CD14-positive monocyte (primary cell): ENCODE measurements around the gene FAM24B. TPM values are rescaled to one million over a fixed set of nuclear protein-coding genes. Genes with fewer than 3 reads are reported as not detected.
"Not testable (repeated sequence)": the region's sequence is repeated elsewhere in the genome, so short reads cannot be mapped to it uniquely, and the experiment has no call there.

Experiments used
- DNase-seq, 3 donors: peaks; one replicate each; pipeline ENCODE4 v3.0.0-alpha.2; 2011 to 2022
- H2AFZ ChIP-seq: 2 replicates; pipeline ENCODE4 v1.6.0; 2012; ENCODE audit warnings: mild to moderate bottlenecking, low read depth, low read length, inconsistent platforms; ENCODE audit not compliant: insufficient read depth, poor library complexity, severe bottlenecking
- H3K27ac ChIP-seq, 2 donors: 1 replicate in 1 of 2; 2 replicates in 1 of 2; pipeline ENCODE4 v1.5.1; 2012 to 2013; ENCODE audit warnings: low read length in 2 of 2, control low read depth in 1 of 2, inconsistent platforms in 1 of 2, low read depth in 1 of 2, mild to moderate bottlenecking in 1 of 2
- H3K27me3 ChIP-seq, 2 donors: one replicate each; pipeline versions ENCODE4 v1.6.0 to v1.6.1; 2011 to 2013; ENCODE audit warnings: low read length in 2 of 2; ENCODE audit not compliant: control insufficient read depth in 2 of 2, insufficient read depth in 2 of 2
- H3K36me3 ChIP-seq, 2 donors: replicated peaks in 1 of 2; 1 replicate in 1 of 2; 2 replicates in 1 of 2; pipeline versions ENCODE4 v1.5.1 to v1.6.1; 2012 to 2013; ENCODE audit warnings: low read length in 2 of 2, control low read depth in 1 of 2, inconsistent platforms in 1 of 2, mild to moderate bottlenecking in 1 of 2; ENCODE audit not compliant: insufficient read depth in 2 of 2, control insufficient read depth in 1 of 2
- H3K4me1 ChIP-seq, 2 donors: 1 replicate in 1 of 2; 2 replicates in 1 of 2; pipeline versions ENCODE4 v1.5.1 to v1.6.1; 2012 to 2013; ENCODE audit warnings: low read length in 2 of 2, control low read depth in 1 of 2, inconsistent platforms in 1 of 2, mild to moderate bottlenecking in 1 of 2, moderate library complexity in 1 of 2; ENCODE audit not compliant: insufficient read depth in 2 of 2, control insufficient read depth in 1 of 2
- H3K4me2 ChIP-seq: replicated peaks from 2 replicates; pipeline ENCODE3; 2012; ENCODE audit warnings: low read length, moderate library complexity, mild to moderate bottlenecking; ENCODE audit not compliant: poor library complexity, severe bottlenecking; ENCODE audit errors: extremely low read depth
- H3K4me3 ChIP-seq, 3 experiments: fragments of 200-600 bp in 1 of 3; sonication (generic) in 1 of 3; replicated peaks in 1 of 3; 1 replicate in 2 of 3; 2 replicates in 1 of 3; pipeline ENCODE4 v1.5.1; 2011 to 2013; ENCODE audit warnings: low read length in 3 of 3, mild to moderate bottlenecking in 3 of 3, control low read depth in 2 of 3, low read depth in 2 of 3, inconsistent platforms in 1 of 3, moderate library complexity in 1 of 3
- H3K79me2 ChIP-seq: 2 replicates; pipeline ENCODE4 v1.6.0; 2012; ENCODE audit warnings: mild to moderate bottlenecking, control low read depth, inconsistent platforms, low read length, moderate library complexity; ENCODE audit not compliant: insufficient read depth
- H3K9ac ChIP-seq: 2 replicates; pipeline ENCODE4 v1.6.0; 2017; ENCODE audit warnings: low read length, mild to moderate bottlenecking; ENCODE audit not compliant: insufficient read depth, poor library complexity, severe bottlenecking
- H3K9me3 ChIP-seq, 2 donors: replicated peaks in 1 of 2; 1 replicate in 1 of 2; 2 replicates in 1 of 2; pipeline versions ENCODE4 v1.5.1 to v1.6.1; 2012 to 2013; ENCODE audit warnings: low read length in 2 of 2, control low read depth in 1 of 2; ENCODE audit not compliant: control insufficient read depth in 1 of 2, insufficient read depth in 1 of 2
- H4K20me1 ChIP-seq: 2 replicates; pipeline ENCODE4 v1.6.0; 2012; ENCODE audit warnings: mild to moderate bottlenecking, low read length, control low read depth, moderate library complexity; ENCODE audit not compliant: insufficient read depth
- H3K27ac Mint-ChIP-seq, 7 donors: one replicate each; pipeline ENCODE4 v1.8.0; 2020; ENCODE audit warnings: mild to moderate bottlenecking in 7 of 7, mixed read lengths in 7 of 7, moderate library complexity in 6 of 7, inconsistent platforms in 2 of 7
- H3K27me3 Mint-ChIP-seq, 3 donors: one replicate each; pipeline ENCODE4 v1.8.0; 2021 to 2022; ENCODE audit warnings: low read depth in 3 of 3, mild to moderate bottlenecking in 3 of 3, mixed read lengths in 3 of 3, moderate library complexity in 3 of 3, inconsistent platforms in 1 of 3
- H3K36me3 Mint-ChIP-seq, 2 donors: one replicate each; pipeline ENCODE4 v1.8.0; 2020; ENCODE audit warnings: mixed read lengths in 2 of 2, inconsistent platforms in 1 of 2, mild to moderate bottlenecking in 1 of 2
- H3K4me1 Mint-ChIP-seq: one replicate; pipeline ENCODE4 v1.8.0; 2020; ENCODE audit warnings: mild to moderate bottlenecking, mixed read lengths
- H3K4me3 Mint-ChIP-seq, 2 donors: one replicate each; pipeline ENCODE4 v1.8.0; 2020; ENCODE audit warnings: mild to moderate bottlenecking in 2 of 2, mixed read lengths in 2 of 2, moderate library complexity in 1 of 2
- H3K9me3 Mint-ChIP-seq, 7 donors: one replicate each; pipeline ENCODE4 v1.8.0; 2020 to 2022; ENCODE audit warnings: mixed read lengths in 7 of 7, mild to moderate bottlenecking in 6 of 7, moderate library complexity in 6 of 7, inconsistent platforms in 2 of 7
- CTCF ChIP-seq: fragments of 200-600 bp; IDR thresholded peaks from one replicate; pipeline ENCODE4 v1.8.0; 2022; ENCODE audit warnings: antibody characterized with exemption, mild to moderate bottlenecking
- WGBS: methylation state at CpG from one replicate; pipeline ENCODE4 v1.1.5; 2013; ENCODE audit warnings: missing lambda C conversion rate; ENCODE audit not compliant: insufficient coverage; 5-methylcytosine and 5-hydroxymethylcytosine counted together
- intact Hi-C, 2 donors: fragments of 100-400 bp; cut with micrococcal nuclease; formaldehyde crosslinking; loops; one replicate each; pipeline versions ENCODE4 v1.15.0 to v1.15.1; 2023
- polyA plus RNA-seq, 3 donors: library from polyadenylated mRNA; depleted of rRNA in 1 of 3; unstranded in 2 of 3; stranded (reverse) in 1 of 3; fragments of 300-500 nt in 2 of 3; fragments of >200 nt in 1 of 3; fragmentation: Illumina TruSeq in 2 of 3; gene quantifications; 1 replicate in 2 of 3; 2 replicates in 1 of 3; pipeline ENCODE4 v1.2.3, GENCODE V29; 2012 to 2021

FAM24B gene
- polyA plus RNA-seq, 3 donors, result 0.64 to 3.3 (median 2.3) TPM

GRCh38 chr10:122911889-122912484 is 32.6 kb upstream of the FAM24B start:
- Histone ChIP-seq H3K79me2 (no peaks in the 10 kb centered on the region), H3K36me3 (no peaks in the 10 kb centered on the region), H3K9me3 (no peaks in the 10 kb centered on the region), H3K4me2 (no peak overlapping the region), H3K4me1 (no peaks in the 10 kb centered on the region), H4K20me1 (no peaks in the 10 kb centered on the region), H3K4me3 (no peak overlapping the region), H2AFZ (no peak overlapping the region), H3K9ac (no peak overlapping the region), H3K27ac (no peak overlapping the region), H3K27me3 (no peaks in the 10 kb centered on the region)
- no peaks in the 10 kb centered on the region for H3K36me3 Mint-ChIP-seq
- no peak overlapping the region for H3K27ac Mint-ChIP-seq
- no peak for TF ChIP-seq CTCF
- H3K27me3 Mint-ChIP-seq, result peaks cover 0 to 8% (median 3%) of the 10 kb centered on the region in 3 donors
- no peak for DNase-seq
- H3K4me3 Mint-ChIP-seq, result no peak overlapping the region
- 19% methylated on average over 3 of the region's 5 CpGs for WGBS
- intact Hi-C loops, result no loop called here
- H3K9me3 Mint-ChIP-seq, result peaks cover under 1 to 11% (median 6%) of the 10 kb centered on the region in 7 donors
- H3K4me1 Mint-ChIP-seq, result no peaks in the 10 kb centered on the region

- no peak within 1 kb of the TSS for H3K27ac ChIP-seq
- H3K9me3 ChIP-seq, result no peaks in the 10 kb centered on the region
- no peaks in the 10 kb centered on the region for H3K4me1 Mint-ChIP-seq
- peaks cover 0 to 3% (median 3%) of the 10 kb centered on the region in 3 donors for H3K27me3 Mint-ChIP-seq
- no peak within 1 kb of the TSS for H3K4me2 ChIP-seq
- no peak within 1 kb of the TSS for H3K4me3 Mint-ChIP-seq
- no peak within 1 kb of the TSS for H3K27ac Mint-ChIP-seq
- no peaks in the 10 kb centered on the region for H3K36me3 Mint-ChIP-seq
- H4K20me1 ChIP-seq, result no peaks in the 10 kb centered on the region
- H3K9ac ChIP-seq, result no peak within 1 kb of the TSS
- no peaks in the 10 kb centered on the region for H3K36me3 ChIP-seq
- H3K27me3 ChIP-seq, result no peaks in the 10 kb centered on the region
- DNase-seq, result no peak
- H3K4me1 ChIP-seq, result no peaks in the 10 kb centered on the region
- H3K9me3 Mint-ChIP-seq, result peaks cover 0 to 8% (median 4%) of the 10 kb centered on the region in 7 donors
- WGBS, result 80% methylated on average over 1 of the region's 1 CpG
- H3K79me2 ChIP-seq, result no peaks in the 10 kb centered on the region
- no peak within 1 kb of the TSS for H3K4me3 ChIP-seq
- intact Hi-C loops, result no loop called here
- no peak within 1 kb of the TSS for H2AFZ ChIP-seq
- no peak for TF ChIP-seq CTCF
Observed at GRCh38 chr10:122910310-122910709, 30.9 kb upstream of the FAM24B start, which contains the start of gene FAM24A. Gene FAM24A (plus strand): TSS chr10:122910610. CDS start chr10:122911635, 1,025 bp downstream.

- H3K27me3 Mint-ChIP-seq, H3K27ac ChIP-seq, H3K79me2 ChIP-seq, H3K4me3 ChIP-seq, H3K27me3 ChIP-seq, H2AFZ ChIP-seq, H3K36me3 ChIP-seq, H3K36me3 Mint-ChIP-seq, H3K9ac ChIP-seq, H3K4me1 Mint-ChIP-seq, DNase-seq, H3K9me3 ChIP-seq, H3K4me3 Mint-ChIP-seq, intact Hi-C loops, H3K4me1 ChIP-seq, H3K9me3 Mint-ChIP-seq, H4K20me1 ChIP-seq, H3K4me2 ChIP-seq, H3K27ac Mint-ChIP-seq: not testable (repeated sequence)
- no CpG with 5 or more reads among the region's 4 CpGs for WGBS
Observed at GRCh38 chr10:122903861-122904260, 24.5 kb upstream of the FAM24B start.
